Measurements from ENCODE around the gene SYTL5. TPM values are rescaled to one million over a fixed set of nuclear protein-coding genes. Genes with fewer than 3 reads are reported as not detected.

SYTL5 gene
- total RNA-seq, 1 donor from 2014 or later, result 1.7 TPM

DNA sequence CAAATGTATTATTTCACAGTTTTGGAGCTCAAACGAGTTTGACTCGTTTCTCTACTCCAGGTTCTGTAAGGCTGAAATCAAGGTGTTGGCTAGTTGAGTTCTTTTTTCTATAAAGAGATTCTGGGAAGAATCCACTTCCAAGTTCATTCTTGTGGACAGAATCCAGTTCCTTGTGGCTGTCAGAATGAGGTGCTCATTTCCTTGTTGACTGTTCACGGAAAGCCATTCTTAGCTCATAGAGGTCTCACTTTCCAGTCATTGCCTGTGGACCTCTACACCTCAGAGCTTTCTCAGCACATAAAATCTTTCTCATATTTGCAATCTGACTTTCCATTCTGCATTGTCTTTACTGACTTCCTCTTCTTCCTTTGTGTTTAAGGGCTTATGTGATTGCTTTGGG is 62.9 kb downstream of the SYTL5 start:
- H3F3A ChIP-seq (ENCODE audit: low read depth), result no peaks in the 10 kb centered on the region
- no peak overlapping the region for H3K27ac Mint-ChIP-seq
- H3K4me3 Mint-ChIP-seq, result no peak overlapping the region
- no peak overlapping the region for H3K9ac ChIP-seq
- H3K36me3 Mint-ChIP-seq, result no peaks in the 10 kb centered on the region
- H3K79me2 ChIP-seq (ENCODE audit: low read depth), result no peaks in the 10 kb centered on the region
- no peaks in the 10 kb centered on the region for H3K36me3 ChIP-seq
- no peaks in the 10 kb centered on the region for H3K4me1 Mint-ChIP-seq
- H3K27ac ChIP-seq, result no peak overlapping the region
- TF ChIP-seq, protein P1, sequence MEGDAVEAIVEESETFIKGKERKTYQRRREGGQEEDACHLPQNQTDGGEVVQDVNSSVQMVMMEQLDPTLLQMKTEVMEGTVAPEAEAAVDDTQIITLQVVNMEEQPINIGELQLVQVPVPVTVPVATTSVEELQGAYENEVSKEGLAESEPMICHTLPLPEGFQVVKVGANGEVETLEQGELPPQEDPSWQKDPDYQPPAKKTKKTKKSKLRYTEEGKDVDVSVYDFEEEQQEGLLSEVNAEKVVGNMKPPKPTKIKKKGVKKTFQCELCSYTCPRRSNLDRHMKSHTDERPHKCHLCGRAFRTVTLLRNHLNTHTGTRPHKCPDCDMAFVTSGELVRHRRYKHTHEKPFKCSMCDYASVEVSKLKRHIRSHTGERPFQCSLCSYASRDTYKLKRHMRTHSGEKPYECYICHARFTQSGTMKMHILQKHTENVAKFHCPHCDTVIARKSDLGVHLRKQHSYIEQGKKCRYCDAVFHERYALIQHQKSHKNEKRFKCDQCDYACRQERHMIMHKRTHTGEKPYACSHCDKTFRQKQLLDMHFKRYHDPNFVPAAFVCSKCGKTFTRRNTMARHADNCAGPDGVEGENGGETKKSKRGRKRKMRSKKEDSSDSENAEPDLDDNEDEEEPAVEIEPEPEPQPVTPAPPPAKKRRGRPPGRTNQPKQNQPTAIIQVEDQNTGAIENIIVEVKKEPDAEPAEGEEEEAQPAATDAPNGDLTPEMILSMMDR (IDR thresholded peaks at IDR 0.05), result no peak
- TF ChIP-seq EZH2phosphoT487 (IDR thresholded peaks at IDR 0.05), result no peak
- no peak for TF ChIP-seq EZH2 (IDR thresholded peaks at IDR 0.05)
- no peak overlapping the region for H3K4me2 ChIP-seq
- H3K9me3 Mint-ChIP-seq, result no peaks in the 10 kb centered on the region
- no peak overlapping the region for H3K4me3 ChIP-seq
- H3K27me3 ChIP-seq, result no peaks in the 10 kb centered on the region
- no peaks in the 10 kb centered on the region for H3K27me3 Mint-ChIP-seq (ENCODE audit: insufficient read depth, low read depth)
- no peak for DNase-seq (ENCODE audit: low spot score)
- no peaks in the 10 kb centered on the region for H3K4me1 ChIP-seq
- no peak overlapping the region for H2AFZ ChIP-seq (replicated peaks)
- peaks cover 5% of the 10 kb centered on the region for H3K9me3 ChIP-seq (ENCODE audit: low read depth)
- no peaks in the 10 kb centered on the region for H4K20me1 ChIP-seq (ENCODE audit: low read depth)

DNA sequence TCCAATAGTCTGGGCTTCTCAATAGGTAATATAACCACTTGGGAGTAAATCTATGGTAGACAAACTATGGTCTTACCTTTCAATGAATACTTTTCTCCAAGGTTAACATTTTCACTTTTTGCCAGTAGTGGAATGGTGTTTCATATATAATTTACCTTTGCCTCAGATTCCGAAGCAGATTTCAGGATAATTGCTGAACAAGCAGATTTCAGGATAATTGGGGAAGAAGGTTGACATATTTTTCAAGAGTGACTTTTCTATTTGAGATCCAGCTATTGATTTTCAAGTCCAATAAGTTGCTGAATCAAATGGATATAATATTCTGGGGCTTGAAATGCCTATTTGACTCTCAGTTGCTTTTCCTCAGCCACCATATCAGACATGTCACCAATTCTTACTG is 63.6 kb downstream of the SYTL5 start:
- Histone ChIP-seq H3F3A (ENCODE audit: low read depth) (no peaks in the 10 kb centered on the region), H2AFZ (replicated peaks) (no peak overlapping the region), H3K4me1 (no peaks in the 10 kb centered on the region), H3K9me3 (ENCODE audit: low read depth) (peaks cover 5% of the 10 kb centered on the region), H3K27me3 (no peaks in the 10 kb centered on the region), H3K27ac (no peak overlapping the region), H3K4me3 (no peak overlapping the region), H3K36me3 (no peaks in the 10 kb centered on the region), H3K4me2 (no peak overlapping the region), H3K79me2 (ENCODE audit: low read depth) (no peaks in the 10 kb centered on the region), H4K20me1 (ENCODE audit: low read depth) (no peaks in the 10 kb centered on the region), H3K9ac (no peak overlapping the region)
- no peak for TF ChIP-seq EZH2 (IDR thresholded peaks at IDR 0.05)
- TF ChIP-seq, protein P1 (IDR thresholded peaks at IDR 0.05), result no peak
- no peak for TF ChIP-seq EZH2phosphoT487 (IDR thresholded peaks at IDR 0.05)
- Mint-ChIP-seq H3K9me3 (no peaks in the 10 kb centered on the region), H3K27ac (no peak overlapping the region), H3K27me3 (ENCODE audit: insufficient read depth, low read depth) (no peaks in the 10 kb centered on the region), H3K4me1 (no peaks in the 10 kb centered on the region), H3K36me3 (no peaks in the 10 kb centered on the region), H3K4me3 (no peak overlapping the region)
- no peak for DNase-seq (ENCODE audit: low spot score)

DNA sequence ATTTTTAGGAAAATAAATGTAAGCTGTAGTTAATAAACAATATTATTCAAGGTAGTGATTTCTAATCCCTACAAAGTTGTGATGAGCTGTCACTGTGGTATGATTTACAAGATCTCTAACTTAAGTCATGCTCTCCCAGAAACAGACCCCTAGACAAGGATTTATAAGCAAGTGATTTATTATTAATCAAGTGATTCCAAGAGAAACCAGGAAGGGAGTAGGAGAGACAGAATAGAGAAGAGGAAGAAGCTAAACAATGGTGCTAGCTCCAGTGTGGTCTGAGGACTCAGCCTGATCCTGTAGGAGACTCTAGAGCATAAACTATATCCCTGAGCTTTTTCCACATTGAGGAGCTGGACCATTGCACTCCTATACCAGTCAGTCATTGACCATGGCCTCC is 73.1 kb downstream of the SYTL5 start:
- Histone ChIP-seq H3K9me3 (ENCODE audit: low read depth) (peaks cover 8% of the 10 kb centered on the region), H3K9ac (no peak overlapping the region), H2AFZ (replicated peaks) (no peak overlapping the region), H3K27me3 (no peaks in the 10 kb centered on the region), H3K79me2 (ENCODE audit: low read depth) (no peaks in the 10 kb centered on the region), H3K4me3 (no peak overlapping the region), H3K4me1 (peaks cover 22% of the 10 kb centered on the region), H4K20me1 (ENCODE audit: low read depth) (no peaks in the 10 kb centered on the region), H3K27ac (no peak overlapping the region), H3K36me3 (no peaks in the 10 kb centered on the region), H3K4me2 (no peak overlapping the region), H3F3A (ENCODE audit: low read depth) (no peaks in the 10 kb centered on the region)
- peaks cover 5% of the 10 kb centered on the region for H3K4me1 Mint-ChIP-seq
- no peaks in the 10 kb centered on the region for H3K36me3 Mint-ChIP-seq
- DNase-seq (ENCODE audit: low spot score), result no peak
- H3K4me3 Mint-ChIP-seq, result no peak overlapping the region
- no peaks in the 10 kb centered on the region for H3K27me3 Mint-ChIP-seq (ENCODE audit: insufficient read depth, low read depth)
- no peak overlapping the region for H3K27ac Mint-ChIP-seq
- no peaks in the 10 kb centered on the region for H3K9me3 Mint-ChIP-seq
- TF ChIP-seq EZH2 (IDR thresholded peaks at IDR 0.05) (no peak), EZH2phosphoT487 (IDR thresholded peaks at IDR 0.05) (no peak)
- TF ChIP-seq, protein P1 (IDR thresholded peaks at IDR 0.05), result no peak

All from neural progenitor cell (in vitro differentiated cells).